HG03095 (cell line): ENCODE measurements around the gene BMS1.
"Not testable (repeated sequence)": the region's sequence is repeated elsewhere in the genome, so short reads cannot be mapped to it uniquely, and the experiment has no call there.

Experiments used
- ATAC-seq: cut with Tn5 transposase; IDR thresholded peaks from one replicate; pipeline ENCODE4 v1.9.1; 2021; ENCODE audit warnings: moderate library complexity; ENCODE audit not compliant: unreplicated experiment

BMS1 gene

DNA sequence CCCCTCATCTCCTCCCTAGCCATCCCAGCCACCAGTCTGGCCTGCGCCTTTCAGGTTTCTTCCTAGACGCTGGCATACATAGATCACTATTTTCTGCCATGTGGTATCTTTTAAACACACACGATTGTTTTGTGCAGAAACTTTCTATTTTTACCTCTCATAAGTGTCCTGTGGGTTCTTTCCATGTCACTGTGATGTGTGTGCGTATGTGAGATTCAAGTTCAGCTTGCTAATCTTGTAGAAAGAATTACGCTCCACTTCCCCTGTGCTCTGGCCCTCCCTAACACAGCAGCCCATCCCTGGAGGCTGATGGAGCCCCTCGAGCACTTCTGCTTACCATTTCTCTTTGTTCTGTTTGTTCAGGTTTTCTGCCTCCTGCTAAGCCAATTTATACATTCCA, 80.2 kb downstream of the BMS1 start:
- not testable (repeated sequence) for ATAC-seq

DNA sequence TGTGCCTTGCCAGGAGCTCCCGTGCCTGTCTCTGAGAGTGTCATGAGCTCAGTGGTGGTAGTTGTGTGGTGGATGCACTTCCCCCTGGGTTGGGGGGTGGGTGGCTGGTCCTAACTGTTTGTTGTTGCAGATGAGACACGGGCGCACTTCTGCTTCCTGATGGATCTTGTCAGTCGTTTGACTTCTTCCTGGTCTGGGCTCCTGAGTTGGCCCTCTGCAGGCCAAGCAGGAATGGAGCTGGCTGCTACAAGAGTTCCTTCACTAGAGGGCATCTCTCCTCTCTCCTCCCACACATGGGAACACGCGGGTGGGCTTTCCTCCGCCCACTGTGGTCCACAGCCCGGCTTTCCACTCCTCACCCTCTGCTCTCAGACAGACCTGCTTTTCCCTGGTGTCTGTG, 82.0 kb downstream of the BMS1 start:
- no peak for ATAC-seq

DNA sequence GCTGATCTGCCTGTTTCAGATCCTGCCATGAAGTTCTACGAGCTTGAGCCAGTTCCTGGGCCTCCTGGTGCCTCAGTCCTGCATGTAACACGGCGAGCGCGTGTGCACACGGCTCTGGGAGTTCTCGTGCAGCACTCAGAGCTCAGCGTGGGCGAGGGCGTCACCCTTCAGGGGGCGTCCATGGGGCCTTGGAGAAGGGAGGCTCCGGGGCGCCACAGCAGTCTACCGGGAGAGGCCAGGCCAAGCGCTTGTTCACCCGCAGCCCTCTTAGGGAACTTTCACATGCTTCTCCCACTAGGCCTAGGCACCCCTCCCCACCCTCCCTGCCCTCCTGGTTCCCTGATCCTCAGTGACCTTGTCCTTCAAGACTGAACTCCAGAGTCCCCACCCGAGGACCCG, 83.1 kb downstream of the BMS1 start:
- ATAC-seq, result no peak

DNA sequence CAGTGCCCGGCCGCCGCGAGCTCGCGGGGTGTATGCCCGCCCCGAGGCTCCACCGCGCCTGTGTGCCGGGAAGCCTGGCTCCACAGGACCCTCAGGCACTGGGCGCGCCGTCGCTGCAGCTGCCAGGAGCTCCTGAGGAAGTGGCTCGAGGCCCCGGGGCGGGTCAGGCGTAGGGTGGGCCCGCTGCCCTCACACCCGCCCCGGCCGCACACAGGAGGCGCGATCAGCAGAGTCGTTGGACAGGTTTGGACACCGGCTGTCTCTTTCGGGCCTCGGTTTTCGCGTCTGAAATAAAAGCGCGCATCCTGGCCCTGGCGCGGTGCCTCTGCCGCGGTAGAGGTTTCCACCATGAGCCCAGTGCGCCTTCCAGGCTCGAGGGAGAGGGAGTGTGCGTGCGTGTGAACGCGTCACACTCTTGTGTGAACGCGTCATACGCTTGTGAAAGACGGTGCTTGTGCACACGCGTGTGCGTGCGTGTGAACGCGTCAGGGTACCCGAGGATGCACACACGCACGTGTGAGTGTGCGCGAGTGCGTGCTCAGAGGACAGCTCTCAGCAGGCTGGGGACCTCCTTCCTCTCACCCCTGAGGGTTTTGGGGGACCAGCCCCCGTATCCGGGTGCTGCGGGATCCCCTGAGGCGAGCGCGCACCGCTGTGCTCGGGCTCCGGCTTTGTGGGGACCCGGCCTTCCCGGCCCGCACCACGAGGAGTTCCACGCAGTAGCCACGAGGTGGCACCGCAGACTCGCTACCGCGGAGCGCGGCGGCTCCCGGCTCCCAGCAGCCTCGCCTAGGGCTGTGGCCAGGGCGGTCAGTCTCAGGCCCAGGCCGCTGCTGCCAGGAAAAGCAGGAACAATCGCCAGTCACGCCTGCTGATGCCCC, 83.8 kb downstream of the BMS1 start:
- no peak for ATAC-seq

DNA sequence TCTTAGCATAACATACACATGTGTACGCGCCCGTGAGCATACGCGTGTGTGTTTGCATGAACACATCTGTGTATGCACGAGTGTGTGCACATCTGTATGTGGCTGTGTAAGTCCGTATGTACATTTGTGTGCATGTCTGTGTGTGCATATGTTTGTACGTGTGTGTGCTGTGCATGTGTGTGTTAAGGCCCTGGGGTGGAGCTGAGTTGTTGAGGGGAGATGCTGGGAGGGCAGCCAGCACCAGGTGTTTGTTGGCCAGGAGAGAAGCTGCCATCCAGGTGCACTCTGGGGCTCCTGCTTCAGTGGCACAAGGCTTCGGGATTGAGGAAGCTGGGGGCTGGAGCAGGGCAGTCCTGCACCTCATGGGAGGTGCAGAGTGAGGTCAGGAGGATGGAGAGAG, 85.0 kb downstream of the BMS1 start:
- no peak for ATAC-seq

DNA sequence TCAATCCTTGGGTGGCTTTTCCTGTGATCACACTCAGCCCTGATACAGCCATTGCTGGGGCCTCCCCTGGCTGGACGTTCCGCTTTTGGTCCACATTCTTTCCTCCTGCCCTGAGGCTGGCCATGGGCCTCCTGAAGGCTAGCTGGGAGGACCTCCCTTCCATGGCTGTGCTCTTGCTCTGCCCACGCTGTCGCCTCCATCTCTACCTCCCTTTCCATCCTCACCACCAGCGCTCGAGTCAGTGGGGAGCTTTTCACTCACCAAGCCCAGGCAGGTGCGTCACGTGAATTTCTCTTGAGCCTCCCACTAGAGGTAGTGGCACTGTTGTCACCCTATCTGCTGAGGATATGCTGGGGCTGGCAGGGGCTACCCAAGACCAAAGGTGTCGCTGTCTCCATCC, 85.9 kb downstream of the BMS1 start:
- ATAC-seq, result no peak

DNA sequence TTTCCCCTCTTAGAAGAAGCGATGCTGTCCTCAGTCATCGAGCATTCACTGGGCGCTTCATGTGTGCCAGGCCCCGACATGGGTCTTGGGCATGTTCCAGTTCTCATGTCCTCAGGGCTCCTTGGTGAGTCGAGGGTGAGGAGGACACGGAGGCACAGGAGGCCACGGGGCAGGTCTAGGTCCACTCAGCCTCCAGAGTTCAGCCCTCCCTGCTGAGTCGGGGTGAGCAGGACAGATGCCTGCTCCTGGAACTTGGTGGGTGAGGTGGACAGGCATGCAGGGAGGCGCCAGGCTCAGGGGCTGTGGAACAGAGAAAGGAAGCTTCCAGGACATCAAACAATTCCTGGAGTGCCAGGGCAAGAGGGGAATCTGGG, 87.4 kb downstream of the BMS1 start:
- no peak for ATAC-seq

DNA sequence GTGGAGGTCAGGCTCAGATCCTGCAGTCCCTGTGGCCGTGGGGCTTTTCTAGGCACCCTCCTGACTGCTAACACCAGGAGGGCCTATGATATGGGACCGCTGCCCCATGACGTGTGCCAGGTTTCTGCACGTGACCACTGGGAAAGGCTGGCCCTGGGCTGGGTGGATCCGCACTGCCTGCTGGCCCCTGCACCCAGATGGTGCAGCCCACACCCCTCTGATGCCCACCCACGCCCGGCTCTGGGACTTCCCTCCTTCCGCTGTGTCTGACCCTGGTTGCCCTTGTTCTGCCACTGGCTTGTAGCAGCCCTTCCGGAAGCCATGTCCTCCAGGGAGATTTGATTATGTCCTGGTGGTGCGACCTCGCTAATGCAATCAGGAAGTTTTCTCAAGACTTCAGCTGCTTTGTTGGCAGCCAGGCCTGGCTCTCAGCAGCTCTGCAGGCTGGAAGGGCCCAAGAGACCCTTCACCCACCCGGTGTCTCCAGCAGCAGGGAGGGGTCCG, 88.6 kb downstream of the BMS1 start:
- not testable (repeated sequence) for ATAC-seq

DNA sequence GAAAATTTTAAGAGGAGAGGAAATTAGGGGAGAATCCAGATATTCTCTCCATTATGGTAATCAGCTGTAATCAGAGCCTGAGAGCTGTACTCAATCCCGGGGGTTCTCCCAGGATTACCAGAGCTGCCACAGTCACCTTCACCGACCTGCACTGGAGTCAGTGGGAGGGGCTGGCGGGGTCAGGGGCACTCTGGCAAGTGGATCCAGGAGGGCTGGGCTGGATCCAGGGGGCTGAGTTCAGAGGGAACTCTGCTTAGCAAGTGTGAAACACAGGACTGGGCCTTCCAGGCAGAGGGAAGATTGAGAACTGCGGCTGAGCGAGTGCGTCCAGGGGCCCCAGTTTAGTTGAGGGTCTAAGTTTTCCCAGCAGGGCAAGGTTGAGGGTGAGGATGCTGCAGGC, 89.2 kb downstream of the BMS1 start:
- ATAC-seq, result no peak

DNA sequence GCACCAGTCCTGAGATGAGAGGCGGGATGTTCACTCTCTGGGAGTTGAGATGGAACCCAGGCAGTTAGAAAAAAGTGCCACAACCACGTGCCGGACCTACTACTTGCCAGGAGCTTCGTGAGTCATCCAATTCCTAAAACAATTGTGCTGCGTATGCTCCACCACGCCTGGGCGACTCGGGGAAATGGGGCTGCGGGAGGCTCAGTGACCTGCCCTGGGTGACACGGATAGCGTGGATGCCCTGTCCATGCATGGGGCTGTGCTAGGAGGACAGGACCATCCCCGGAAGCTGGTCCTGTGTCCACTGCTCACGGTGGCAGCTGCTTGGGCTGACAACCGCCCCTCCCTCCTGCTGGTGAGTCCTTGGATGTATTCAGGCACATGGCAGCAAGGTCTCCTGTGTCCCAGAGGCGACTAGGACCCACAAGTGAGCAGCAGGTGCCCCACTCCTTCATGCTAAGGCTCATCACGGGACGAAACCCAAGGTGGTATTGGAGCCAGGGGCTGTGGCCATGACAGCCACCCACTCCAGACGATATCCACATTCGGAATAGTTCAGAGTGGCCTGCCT, 90.4 kb downstream of the BMS1 start:
- ATAC-seq, result no peak

DNA sequence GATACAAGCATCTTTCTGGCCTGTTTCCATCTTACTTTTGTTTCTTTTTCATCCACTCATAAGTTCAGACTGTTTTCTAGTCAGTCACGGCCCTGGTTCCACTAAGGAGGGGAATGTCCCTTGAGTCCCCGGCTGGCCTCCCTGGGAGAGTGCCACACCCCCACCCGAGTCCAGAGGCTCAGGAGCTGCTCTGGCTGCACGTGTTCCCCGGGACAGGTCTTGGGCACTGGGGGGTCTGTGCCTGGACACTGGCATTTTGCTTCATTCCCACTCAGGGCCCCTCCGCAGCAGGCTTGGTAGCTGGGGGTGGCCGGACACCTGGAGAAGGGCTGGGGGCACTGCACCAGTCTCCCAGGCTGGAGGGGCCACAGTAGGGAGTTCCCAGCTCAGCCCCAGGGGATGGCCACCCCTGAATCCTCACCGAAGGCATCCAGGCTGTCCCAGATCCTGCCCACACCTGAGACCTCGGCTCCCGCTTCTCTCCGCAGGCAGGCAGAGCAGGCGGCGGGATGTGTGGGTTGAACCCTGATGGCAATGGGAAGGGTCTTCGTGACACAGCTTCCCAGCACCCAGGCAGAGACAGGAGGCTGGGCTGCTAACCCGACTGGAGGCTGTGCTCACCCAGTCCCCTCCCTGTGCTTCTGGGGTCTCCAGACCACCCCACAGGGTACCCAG, 92.3 kb downstream of the BMS1 start:
- ATAC-seq, result no peak

DNA sequence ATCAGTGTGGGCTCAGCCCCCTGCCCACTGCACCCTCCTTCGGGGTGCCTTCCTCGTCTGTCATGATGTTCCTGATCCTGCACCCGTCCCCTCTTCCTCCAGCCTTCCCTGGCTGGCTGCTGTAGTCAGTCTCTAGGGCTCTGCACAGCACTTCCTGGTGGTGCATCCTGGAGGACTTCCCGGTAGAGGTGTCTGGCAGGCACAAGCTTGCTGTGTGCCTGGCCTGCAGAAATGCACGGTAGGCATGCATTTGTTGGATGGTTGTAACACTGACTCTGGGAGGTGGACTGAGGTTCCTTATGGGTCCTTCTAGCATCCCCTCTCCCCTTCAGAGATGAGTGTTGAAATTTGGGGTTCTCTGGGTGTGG, 92.8 kb downstream of the BMS1 start:
- no peak for ATAC-seq

DNA sequence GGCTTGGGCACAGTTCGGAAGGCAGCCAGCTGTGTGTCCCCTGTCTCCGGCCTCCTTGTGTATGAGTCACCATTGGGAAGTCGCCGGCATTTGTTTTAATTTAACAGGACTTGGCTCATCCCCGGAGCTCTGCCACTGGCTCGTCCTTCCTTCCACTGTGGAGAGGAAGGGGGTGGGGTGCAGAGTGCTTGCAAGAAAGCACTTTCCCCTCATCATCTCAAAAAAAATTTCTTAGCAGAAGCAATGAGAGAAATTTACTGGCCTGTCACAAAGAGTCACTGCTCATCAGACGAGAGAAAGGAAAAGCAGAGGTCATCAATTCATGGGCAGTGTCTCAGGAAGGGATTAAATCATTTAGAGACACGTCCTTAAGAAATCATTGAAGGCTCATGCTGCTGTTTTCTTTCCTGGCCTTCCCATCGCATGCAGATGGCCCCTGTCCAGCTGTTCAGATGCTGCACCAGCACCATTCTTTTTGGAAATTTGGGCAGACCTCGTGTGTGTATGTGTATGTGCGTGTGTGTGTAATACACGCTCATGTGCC, 93.3 kb downstream of the BMS1 start:
- no peak for ATAC-seq

DNA sequence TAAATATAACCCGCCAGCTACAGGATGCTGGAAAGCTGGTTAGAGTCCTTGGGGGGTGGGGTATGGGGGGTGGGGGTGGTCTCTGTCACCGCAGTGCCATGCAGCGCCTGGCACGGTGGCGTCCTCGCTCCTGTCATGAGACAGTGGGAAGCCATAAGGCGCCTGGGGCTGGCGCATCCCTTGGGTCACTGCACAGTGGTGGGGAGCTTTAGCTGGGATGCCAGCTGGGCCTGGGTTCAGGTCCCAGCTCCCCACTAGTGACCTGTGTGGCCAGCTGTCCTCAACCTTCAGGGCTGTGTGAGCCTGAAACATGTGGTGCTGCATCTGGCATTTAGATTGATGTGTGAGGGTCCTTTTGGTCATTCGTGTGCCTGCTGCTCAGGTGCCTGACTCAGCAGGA, 93.9 kb downstream of the BMS1 start:
- no peak for ATAC-seq

DNA sequence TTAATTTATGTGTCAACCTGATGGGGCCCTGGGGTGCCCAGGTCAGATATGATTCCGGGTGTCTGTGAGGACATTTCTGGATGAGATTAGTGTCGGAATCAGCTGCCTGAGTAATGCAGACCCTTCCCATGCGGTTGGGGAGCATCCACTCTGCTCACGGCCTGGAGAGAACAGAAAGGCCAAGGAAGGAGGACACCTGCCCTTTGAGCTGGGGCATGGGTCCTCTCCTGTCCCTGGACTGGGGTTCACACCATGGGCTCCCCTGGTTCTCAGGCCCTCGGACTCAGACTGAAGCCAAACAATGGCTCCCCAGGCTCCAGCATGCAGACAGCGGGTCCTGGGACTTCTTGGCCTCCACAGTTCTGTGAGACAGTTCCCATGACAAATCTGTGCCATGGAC, 94.3 kb downstream of the BMS1 start:
- ATAC-seq, result no peak

DNA sequence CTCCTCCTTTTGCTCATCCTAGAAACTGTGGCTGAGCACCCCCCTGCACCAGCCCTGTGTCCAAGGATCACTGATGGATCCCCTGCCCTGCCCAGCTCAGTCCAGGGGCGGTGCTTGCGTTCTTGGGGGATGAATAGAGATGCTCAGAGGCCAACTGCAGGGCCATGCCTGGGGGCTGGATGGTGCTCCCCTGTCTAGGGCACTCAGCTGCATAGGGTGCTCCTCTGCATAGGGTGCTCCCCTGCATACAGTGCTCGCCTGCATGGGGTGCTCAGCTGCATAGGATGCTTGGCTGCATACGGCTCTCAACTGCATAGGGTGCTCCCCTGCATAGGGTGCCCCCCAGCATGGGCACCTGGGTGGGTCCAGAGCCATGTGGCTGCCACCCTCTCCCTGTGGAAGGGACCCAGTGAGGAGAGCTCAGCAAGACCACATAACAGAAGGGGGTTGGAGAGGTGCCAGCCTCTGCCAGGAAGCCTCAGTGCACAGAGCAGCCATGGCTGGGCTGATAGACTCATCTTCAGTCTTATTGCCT, 95.0 kb downstream of the BMS1 start:
- ATAC-seq, result no peak

DNA sequence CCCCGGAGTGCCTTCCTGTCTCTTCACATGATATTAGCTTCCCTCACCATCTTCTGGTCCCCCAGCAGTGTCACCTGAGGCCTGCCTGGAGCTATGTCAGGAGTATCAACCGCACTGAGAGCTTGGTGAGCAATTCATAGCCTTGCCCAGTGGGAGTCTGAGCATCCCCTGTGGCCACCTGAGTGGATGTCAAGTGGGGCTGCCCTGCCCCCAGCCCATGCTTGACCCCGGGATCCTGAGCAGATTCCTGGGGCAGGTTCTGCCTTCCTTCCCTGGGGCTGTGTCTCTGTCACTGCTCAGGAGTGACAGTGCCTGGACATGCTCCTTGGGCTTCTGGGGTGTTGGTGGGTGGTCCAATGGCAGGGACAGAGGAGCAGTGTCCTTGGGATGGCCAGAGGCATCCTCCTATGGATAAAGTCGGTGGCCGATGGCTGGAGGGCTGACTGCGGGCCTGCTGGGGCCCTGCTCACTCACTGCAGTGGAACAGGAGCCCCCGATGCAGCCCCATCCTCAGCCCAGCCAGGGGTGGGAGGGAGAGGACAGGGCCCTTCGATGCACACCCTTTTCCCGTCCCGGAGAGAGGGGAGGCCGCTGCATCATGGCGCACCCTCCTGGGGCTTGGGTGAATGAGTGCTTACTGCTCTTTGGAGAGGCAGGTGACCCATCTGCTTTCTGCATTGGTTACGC, 95.7 kb downstream of the BMS1 start:
- no peak for ATAC-seq

DNA sequence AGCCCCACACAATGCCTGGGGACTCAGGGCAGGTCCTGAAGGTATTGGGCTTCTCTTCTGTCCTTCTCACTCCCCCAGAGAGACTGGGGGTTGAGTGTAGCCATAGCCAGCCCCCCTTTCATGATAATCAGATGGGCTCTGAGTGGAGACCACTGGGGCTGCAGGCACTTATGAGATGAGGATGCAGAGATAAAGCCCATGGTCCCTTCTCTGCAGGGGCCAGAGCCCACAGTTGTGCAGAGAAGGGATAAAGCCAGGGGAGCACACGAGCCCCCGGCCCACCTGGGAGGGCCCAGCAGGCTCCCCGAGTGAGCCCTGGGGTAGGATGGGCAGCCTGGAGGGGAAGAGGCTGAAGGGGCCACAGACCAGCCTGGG, 96.2 kb downstream of the BMS1 start:
- no peak for ATAC-seq

DNA sequence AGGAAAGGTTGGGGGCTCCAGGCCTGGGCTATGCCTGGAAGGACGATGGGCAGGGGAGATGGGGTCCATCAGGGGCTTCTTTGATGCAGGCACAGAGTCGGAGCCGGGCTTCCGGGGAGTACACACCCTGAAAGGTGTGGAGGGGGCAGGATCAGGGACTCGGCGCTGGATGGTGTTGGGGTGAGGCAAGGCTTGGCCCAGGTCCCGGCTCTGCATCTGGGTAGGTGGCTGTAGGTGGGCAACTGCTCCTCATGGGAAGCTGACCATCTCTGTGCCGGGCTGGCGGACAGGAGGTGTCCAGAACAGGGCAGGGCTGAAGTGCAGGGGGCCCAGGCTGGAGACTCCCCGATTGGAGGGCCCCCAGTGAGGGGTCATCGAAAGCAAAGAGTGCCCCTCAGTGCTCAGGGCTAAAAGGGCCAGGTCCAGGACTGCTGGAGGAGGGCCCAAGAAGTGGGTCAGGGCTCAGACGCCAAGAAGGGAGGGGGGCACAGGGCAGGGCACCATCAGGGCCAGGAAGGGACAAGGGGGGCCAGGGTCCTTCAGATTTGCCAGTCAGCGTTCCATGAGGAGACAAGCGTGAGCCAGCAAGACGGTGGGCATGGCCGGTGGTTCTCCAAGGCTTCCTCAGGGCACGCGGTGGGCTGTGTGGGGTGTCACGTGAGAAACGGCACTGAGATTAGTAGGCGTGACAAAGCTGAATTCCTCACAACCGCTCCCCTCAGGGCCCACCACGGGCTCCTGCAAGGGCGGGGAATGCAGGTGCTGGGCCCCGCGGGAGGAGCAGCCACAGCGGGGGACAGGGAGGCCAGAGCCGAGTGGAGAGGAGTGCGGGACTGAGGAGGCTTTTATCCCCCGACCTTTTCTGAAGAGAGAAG, 97.0 kb downstream of the BMS1 start:
- no peak for ATAC-seq

DNA sequence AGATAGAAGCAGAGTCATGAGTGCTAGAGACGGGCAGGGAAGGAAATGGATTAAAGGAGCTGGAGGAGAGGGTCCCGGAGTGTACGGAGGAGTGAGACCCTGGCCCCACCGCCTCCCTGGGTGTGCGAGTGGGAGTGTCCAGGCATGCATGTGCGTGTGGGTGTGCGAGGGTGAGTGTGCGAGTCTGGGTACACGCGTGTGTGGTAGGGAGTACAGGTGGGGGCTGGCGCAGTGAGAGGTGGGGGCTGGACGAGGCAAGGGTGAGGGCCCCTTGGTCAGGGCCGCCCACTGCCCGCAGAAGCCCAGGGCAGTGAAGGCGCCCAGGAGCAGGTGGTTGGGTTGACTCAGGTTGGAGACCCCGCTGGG, 97.6 kb downstream of the BMS1 start:
- ATAC-seq, result no peak
